ENCODE measurements around the gene GCC2. TPM values are rescaled to one million over a fixed set of nuclear protein-coding genes. Genes with fewer than 3 reads are reported as not detected.

Gene GCC2
- total and polyA plus RNA-seq, 2 donors (not counting 3 experiments of a cell fraction or from before 2014, with no cell fraction given), result 4.1 to 38.7 TPM

- TF ChIP-seq JUN (IDR thresholded peaks at IDR 0.05; ENCODE audit: borderline replicate concordance, insufficient read depth, insufficient read length, low read depth) (no peak), GATA2 (IDR thresholded peaks at IDR 0.05; ENCODE audit: insufficient read depth, insufficient read length, low read depth, low read length) (no peak), CTCF (IDR thresholded peaks at IDR 0.05; ENCODE audit: extremely low read depth in 1 of 2, insufficient read depth in 1 of 2, low read depth in 1 of 2, low read length in 2 of 2) (no peak), POLR2AphosphoS5 (IDR thresholded peaks at IDR 0.05; ENCODE audit: insufficient read depth, low read depth, low read length) (no peak), EZH2 (IDR thresholded peaks at IDR 0.05; ENCODE audit: borderline replicate concordance, low read depth, low read length, severe bottlenecking) (no peak), POLR2A (IDR thresholded peaks at IDR 0.05; ENCODE audit: low read depth, low read length) (no peak), FOS (IDR thresholded peaks at IDR 0.05; ENCODE audit: borderline replicate concordance, insufficient read depth, low read length) (no peak), MAX (IDR thresholded peaks at IDR 0.05; ENCODE audit: insufficient read depth, insufficient read length) (no peak), MYC (IDR thresholded peaks at IDR 0.05; ENCODE audit: low read depth, low read length) (no peak)
- no peak overlapping the region for H3K27ac ChIP-seq (ENCODE audit: insufficient read depth, low read depth, low read length)
- H3K36me3 ChIP-seq (ENCODE audit: control insufficient read depth in 2 of 2, extremely low read depth in 1 of 2, insufficient read depth in 2 of 2, low read length in 2 of 2), result peaks cover 4 to 6% of the 10 kb centered on the region in 2 experiments
- no peaks in the 10 kb centered on the region for H3K4me1 ChIP-seq (ENCODE audit: control insufficient read depth, extremely low read depth, insufficient read depth, low read length)
- dilution Hi-C loops (cut with MboI; ENCODE audit: extremely low pct_ligation_motif_present, low sequenced_read_pairs) (no loop called here), intact Hi-C loops (cut with micrococcal nuclease) (no loop called here)
- H3K9ac ChIP-seq (replicated peaks; ENCODE audit: extremely low read depth, insufficient read depth, low read length), result no peak overlapping the region
- no peak overlapping the region for H3K4me2 ChIP-seq (ENCODE audit: insufficient read depth, low read length)
- BruUV-seq (replicated peaks), result no TSS peak
- no peak for FAIRE-seq
- H3K4me3 ChIP-seq (replicated peaks in 1 of 3; ENCODE audit: insufficient read depth in 1 of 3, low read depth in 1 of 3, low read length in 3 of 3), result no peak overlapping the region
- no peaks in the 10 kb centered on the region for H3K79me2 ChIP-seq (ENCODE audit: control insufficient read depth, insufficient read depth, low read length)
- H3K9me1 ChIP-seq (replicated peaks; ENCODE audit: control insufficient read depth, extremely low read depth, insufficient read depth, low read length), result no peaks in the 10 kb centered on the region
- CTCF ChIA-PET, result no interaction called here
- H4K20me1 ChIP-seq (replicated peaks; ENCODE audit: control insufficient read depth, extremely low read depth, insufficient read depth, low read length), result no peaks in the 10 kb centered on the region
- no peaks in the 10 kb centered on the region for H3K9me3 ChIP-seq (replicated peaks; ENCODE audit: control insufficient read depth, insufficient read depth, low read length)
- H2AFZ ChIP-seq (ENCODE audit: low read depth, low read length), result no peak overlapping the region
- DNase-seq (ENCODE audit: low read depth, low spot score), result no peak
- POLR2A ChIA-PET, result no interaction called here
- H3K27me3 ChIP-seq (ENCODE audit: control insufficient read depth in 2 of 2, insufficient read depth in 2 of 2, low read length in 2 of 2), result no peaks in the 10 kb centered on the region
Measured at GRCh38 chr2:108490506-108491122, 41.6 kb downstream of the GCC2 start.
